ENCODE results near the gene REC8.

DNA sequence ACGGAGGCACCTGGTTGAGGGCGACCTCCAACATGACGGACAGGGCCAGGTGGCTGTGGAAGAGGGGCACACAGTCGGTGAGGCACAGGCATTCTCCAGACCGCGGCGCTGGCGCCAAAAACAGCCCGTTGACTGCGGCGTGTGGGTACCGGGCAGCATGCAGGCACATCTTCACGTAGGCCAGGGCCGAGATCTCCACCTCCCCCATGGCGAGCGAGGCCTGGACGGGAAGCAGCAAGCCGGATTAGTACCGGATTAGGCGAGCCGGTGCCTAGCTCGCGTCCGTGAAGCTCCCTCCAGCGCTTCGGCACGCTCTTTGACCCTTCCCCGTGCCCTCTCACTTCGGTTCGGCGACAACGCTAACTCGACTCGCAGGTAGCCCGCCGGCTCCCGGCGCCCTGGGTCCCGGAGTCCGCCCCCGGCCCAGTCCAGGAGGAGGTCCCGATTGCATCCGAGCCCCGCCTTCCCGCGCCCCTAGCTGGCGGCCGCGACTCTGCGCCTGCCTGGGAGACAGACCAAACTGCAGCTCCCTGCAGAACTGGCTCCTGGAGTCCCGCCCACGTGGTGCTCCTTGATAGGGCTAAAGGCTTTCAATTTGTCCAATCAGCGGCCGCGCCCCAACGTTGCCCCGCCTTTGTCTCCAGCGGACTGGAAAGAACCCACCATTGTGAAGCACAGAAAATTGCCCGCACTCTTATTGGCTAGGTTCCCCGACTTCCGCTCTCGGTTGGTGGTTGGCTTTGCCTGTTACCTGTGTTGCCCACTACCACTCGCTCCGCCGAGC, 30.6 kb upstream of the REC8 start, which contains the start of gene EMC9:
- peak; percentile 89 for TF ChIP-seq POLR2A (IDR thresholded peaks at IDR 0.05; ENCODE audit: low read length)
- no peak for TF ChIP-seq GATA1 (IDR thresholded peaks at IDR 0.05; ENCODE audit: low read depth, low read length)

All from erythroblast (primary cell).